ENCODE data around the gene METTL9. TPM values are rescaled to one million over a fixed set of nuclear protein-coding genes. Genes with fewer than 3 reads are reported as not detected.

The METTL9 gene
- total and polyA plus RNA-seq, 2 of the 13 experiments (the other 11 are each of a cell fraction or from before 2014, with no cell fraction given) = 123 to 204 TPM

DNA sequence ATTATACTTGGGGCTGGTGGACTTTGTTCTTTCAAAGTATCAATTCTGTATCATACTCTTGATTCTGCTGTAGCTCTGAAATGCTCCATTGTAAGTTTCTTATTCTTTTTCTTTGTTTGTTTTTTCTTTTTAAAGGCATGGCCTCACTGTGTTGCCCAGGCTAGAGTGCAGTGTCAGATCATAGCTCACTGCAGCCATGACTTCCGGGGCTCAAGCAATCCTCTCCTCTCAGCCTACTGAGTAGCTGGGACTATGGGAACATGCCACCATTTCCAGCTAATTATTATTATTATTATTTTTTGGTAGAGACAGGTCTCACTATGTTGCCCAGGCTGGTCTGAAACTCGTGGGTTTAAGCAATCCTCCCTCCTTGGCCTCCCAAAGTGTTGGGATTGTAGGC lies 38.9 kb upstream of the METTL9 start:
- H4K20me1 ChIP-seq (ENCODE audit: insufficient read depth, low read length) = no peaks in the 10 kb centered on the region
- DNase-seq (ENCODE audit: low spot score) = no peak
- ChIA-PET POLR2A (no interaction called here), CTCF (ENCODE audit: low intra/inter-chr PET ratio, low total read pairs) (no interaction called here)
- no peaks in the 10 kb centered on the region for H3K79me2 ChIP-seq (ENCODE audit: insufficient read depth, low read length)
- no peak overlapping the region for H3K9ac ChIP-seq (ENCODE audit: insufficient read depth, low read depth, low read length)
- BruUV-seq (replicated peaks) = no TSS peak
- no peak overlapping the region for H3K4me2 ChIP-seq (ENCODE audit: low read depth, low read length)
- H3K36me3 ChIP-seq (replicated peaks in 1 of 2; ENCODE audit: control insufficient read depth in 1 of 2, insufficient read depth in 2 of 2, low read length in 2 of 2) = no peaks in the 10 kb centered on the region
- no peak overlapping the region for H3K4me3 ChIP-seq (replicated peaks in 1 of 3; ENCODE audit: insufficient read depth in 1 of 3, low read depth in 2 of 3, low read length in 3 of 3)
- no peak overlapping the region for H3K27ac ChIP-seq (ENCODE audit: extremely low read length, insufficient read depth, low read length)
- WGBS (ENCODE audit: low lambda C conversion rate) = 18% methylated on average over 2 of the region's 2 CpGs
- H3K9me3 ChIP-seq (ENCODE audit: low read length) = no peaks in the 10 kb centered on the region
- H2AFZ ChIP-seq (ENCODE audit: low read length) = no peak overlapping the region
- ATAC-seq = no peak
- no peak for FAIRE-seq
- H3K27me3 ChIP-seq (ENCODE audit: control insufficient read depth in 1 of 2, insufficient read depth in 2 of 2, low read length in 2 of 2) = peaks cover 16 to 83% of the 10 kb centered on the region in 2 experiments; a peak in 4 of 5 replicates
- H3K4me1 ChIP-seq (ENCODE audit: insufficient read depth, low read length) = peaks cover 14% of the 10 kb centered on the region
- intact Hi-C loops (cut with micrococcal nuclease; ENCODE audit: unreplicated experiment) = no loop called here
- in situ Hi-C loops (cut with HindIII; ENCODE audit: extremely low pct_ligation_motif_present, low pct_unique_long_range_greater_than_20kb) = loop anchor here (25.0 kb wide), 2 partner anchors 248 to 777 kb away; no protein-coding TSS in a partner anchor
- TF ChIP-seq, protein P1, sequence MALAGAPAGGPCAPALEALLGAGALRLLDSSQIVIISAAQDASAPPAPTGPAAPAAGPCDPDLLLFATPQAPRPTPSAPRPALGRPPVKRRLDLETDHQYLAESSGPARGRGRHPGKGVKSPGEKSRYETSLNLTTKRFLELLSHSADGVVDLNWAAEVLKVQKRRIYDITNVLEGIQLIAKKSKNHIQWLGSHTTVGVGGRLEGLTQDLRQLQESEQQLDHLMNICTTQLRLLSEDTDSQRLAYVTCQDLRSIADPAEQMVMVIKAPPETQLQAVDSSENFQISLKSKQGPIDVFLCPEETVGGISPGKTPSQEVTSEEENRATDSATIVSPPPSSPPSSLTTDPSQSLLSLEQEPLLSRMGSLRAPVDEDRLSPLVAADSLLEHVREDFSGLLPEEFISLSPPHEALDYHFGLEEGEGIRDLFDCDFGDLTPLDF (CRISPR knock-in tag; IDR thresholded peaks at IDR 0.05) = 0 out of 2 replicates have a peak, but pooled peaks have one; percentile 2
- TF ChIP-seq NCOR1 (IDR thresholded peaks at IDR 0.05; ENCODE audit: borderline replicate concordance, low read length) (no peak), XRCC5 (optimal IDR thresholded peaks at IDR 0.05; ENCODE audit: low read length) (no peak), CCAR2 (optimal IDR thresholded peaks at IDR 0.05; ENCODE audit: low read depth, low read length) (no peak), MAZ (IDR thresholded peaks at IDR 0.05; ENCODE audit: borderline replicate concordance, low read depth, low read length) (peak; percentile 18; the same call in 1 of the 2 replicates), MAZ (CRISPR knock-in tag; IDR thresholded peaks at IDR 0.05; ENCODE audit: low read depth) (no peak), AGO2 (optimal IDR thresholded peaks at IDR 0.05; ENCODE audit: low read depth, low read length) (no peak), NKX3-1 (CRISPR knock-in tag; IDR thresholded peaks at IDR 0.05) (no peak), ZNF547 (CRISPR knock-in tag; IDR thresholded peaks at IDR 0.05) (no peak), MEIS1 (CRISPR knock-in tag; IDR thresholded peaks at IDR 0.05; ENCODE audit: borderline replicate concordance) (0 out of 2 replicates have a peak, but pooled peaks have one; percentile 54), ZNF121 (CRISPR knock-in tag; IDR thresholded peaks at IDR 0.05) (peak; percentile 59; the same call in 1 of the 2 replicates), MBNL3 (CRISPR knock-in tag; conservative IDR thresholded peaks at IDR 0.05) (no peak), ZSCAN12 (CRISPR knock-in tag; IDR thresholded peaks at IDR 0.05) (no peak), HOXA7 (CRISPR knock-in tag; IDR thresholded peaks at IDR 0.05) (no peak)
- TF ChIP-seq, protein P2, sequence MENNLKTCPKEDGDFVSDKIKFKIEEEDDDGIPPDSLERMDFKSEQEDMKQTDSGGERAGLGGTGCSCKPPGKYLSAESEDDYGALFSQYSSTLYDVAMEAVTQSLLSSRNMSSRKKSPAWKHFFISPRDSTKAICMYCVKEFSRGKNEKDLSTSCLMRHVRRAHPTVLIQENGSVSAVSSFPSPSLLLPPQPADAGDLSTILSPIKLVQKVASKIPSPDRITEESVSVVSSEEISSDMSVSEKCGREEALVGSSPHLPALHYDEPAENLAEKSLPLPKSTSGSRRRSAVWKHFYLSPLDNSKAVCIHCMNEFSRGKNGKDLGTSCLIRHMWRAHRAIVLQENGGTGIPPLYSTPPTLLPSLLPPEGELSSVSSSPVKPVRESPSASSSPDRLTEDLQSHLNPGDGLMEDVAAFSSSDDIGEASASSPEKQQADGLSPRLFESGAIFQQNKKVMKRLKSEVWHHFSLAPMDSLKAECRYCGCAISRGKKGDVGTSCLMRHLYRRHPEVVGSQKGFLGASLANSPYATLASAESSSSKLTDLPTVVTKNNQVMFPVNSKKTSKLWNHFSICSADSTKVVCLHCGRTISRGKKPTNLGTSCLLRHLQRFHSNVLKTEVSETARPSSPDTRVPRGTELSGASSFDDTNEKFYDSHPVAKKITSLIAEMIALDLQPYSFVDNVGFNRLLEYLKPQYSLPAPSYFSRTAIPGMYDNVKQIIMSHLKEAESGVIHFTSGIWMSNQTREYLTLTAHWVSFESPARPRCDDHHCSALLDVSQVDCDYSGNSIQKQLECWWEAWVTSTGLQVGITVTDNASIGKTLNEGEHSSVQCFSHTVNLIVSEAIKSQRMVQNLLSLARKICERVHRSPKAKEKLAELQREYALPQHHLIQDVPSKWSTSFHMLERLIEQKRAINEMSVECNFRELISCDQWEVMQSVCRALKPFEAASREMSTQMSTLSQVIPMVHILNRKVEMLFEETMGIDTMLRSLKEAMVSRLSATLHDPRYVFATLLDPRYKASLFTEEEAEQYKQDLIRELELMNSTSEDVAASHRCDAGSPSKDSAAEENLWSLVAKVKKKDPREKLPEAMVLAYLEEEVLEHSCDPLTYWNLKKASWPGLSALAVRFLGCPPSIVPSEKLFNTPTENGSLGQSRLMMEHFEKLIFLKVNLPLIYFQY (CRISPR knock-in tag; IDR thresholded peaks at IDR 0.05; ENCODE audit: borderline replicate concordance) = 0 out of 2 replicates have a peak, but pooled peaks have one; percentile 11
- TF ChIP-seq, protein P3, sequence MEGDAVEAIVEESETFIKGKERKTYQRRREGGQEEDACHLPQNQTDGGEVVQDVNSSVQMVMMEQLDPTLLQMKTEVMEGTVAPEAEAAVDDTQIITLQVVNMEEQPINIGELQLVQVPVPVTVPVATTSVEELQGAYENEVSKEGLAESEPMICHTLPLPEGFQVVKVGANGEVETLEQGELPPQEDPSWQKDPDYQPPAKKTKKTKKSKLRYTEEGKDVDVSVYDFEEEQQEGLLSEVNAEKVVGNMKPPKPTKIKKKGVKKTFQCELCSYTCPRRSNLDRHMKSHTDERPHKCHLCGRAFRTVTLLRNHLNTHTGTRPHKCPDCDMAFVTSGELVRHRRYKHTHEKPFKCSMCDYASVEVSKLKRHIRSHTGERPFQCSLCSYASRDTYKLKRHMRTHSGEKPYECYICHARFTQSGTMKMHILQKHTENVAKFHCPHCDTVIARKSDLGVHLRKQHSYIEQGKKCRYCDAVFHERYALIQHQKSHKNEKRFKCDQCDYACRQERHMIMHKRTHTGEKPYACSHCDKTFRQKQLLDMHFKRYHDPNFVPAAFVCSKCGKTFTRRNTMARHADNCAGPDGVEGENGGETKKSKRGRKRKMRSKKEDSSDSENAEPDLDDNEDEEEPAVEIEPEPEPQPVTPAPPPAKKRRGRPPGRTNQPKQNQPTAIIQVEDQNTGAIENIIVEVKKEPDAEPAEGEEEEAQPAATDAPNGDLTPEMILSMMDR (CRISPR knock-in tag; IDR thresholded peaks at IDR 0.05) = no peak
- TF ChIP-seq, protein P4, sequence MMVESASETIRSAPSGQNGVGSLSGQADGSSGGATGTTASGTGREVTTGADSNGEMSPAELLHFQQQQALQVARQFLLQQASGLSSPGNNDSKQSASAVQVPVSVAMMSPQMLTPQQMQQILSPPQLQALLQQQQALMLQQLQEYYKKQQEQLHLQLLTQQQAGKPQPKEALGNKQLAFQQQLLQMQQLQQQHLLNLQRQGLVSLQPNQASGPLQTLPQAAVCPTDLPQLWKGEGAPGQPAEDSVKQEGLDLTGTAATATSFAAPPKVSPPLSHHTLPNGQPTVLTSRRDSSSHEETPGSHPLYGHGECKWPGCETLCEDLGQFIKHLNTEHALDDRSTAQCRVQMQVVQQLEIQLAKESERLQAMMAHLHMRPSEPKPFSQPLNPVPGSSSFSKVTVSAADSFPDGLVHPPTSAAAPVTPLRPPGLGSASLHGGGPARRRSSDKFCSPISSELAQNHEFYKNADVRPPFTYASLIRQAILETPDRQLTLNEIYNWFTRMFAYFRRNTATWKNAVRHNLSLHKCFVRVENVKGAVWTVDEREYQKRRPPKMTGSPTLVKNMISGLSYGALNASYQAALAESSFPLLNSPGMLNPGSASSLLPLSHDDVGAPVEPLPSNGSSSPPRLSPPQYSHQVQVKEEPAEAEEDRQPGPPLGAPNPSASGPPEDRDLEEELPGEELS (CRISPR knock-in tag; IDR thresholded peaks at IDR 0.05) = no peak

Measured in HepG2 (cell line).